Lung (tissue), 12 donors: ENCODE data around the gene BTN3A1. TPM values are rescaled to one million over a fixed set of nuclear protein-coding genes. Genes with fewer than 3 reads are reported as not detected.

Experiments used
- ATAC-seq: fragments of 200-7000 bp; cut with Tn5 transposase; one replicate; pipeline ENCODE4 v1.9.1; 2020; ENCODE audit warnings: moderate number of reproducible peaks; ENCODE audit not compliant: insufficient read depth, low FRiP score
- DNase-seq, 3 donors: peaks; one replicate each; pipeline ENCODE4 v3.0.0-alpha.2; 2013 to 2017
- H3K27ac ChIP-seq, 2 donors: one replicate each; pipeline ENCODE4 v1.5.1; 2013; ENCODE audit warnings: mild to moderate bottlenecking in 2 of 2, moderate library complexity in 2 of 2, control low read depth in 1 of 2, inconsistent platforms in 1 of 2, low read depth in 1 of 2, low read length in 1 of 2
- H3K27me3 ChIP-seq, 3 donors: one replicate each; pipeline ENCODE4 v1.5.1; 2013; ENCODE audit warnings: low read length in 2 of 3; ENCODE audit not compliant: control insufficient read depth in 3 of 3, insufficient read depth in 3 of 3
- H3K36me3 ChIP-seq, 4 donors: one replicate each; pipeline ENCODE4 v1.5.1; 2013; ENCODE audit warnings: low read length in 4 of 4, mild to moderate bottlenecking in 1 of 4, moderate library complexity in 1 of 4; ENCODE audit not compliant: control insufficient read depth in 4 of 4, insufficient read depth in 4 of 4
- H3K4me1 ChIP-seq, 5 donors: one replicate each; pipeline ENCODE4 v1.5.1; 2013; ENCODE audit warnings: low read length in 5 of 5, mild to moderate bottlenecking in 2 of 5, moderate library complexity in 1 of 5; ENCODE audit not compliant: control insufficient read depth in 5 of 5, insufficient read depth in 5 of 5
- H3K4me3 ChIP-seq: one replicate; pipeline ENCODE4 v1.5.1; 2013; ENCODE audit warnings: mild to moderate bottlenecking, control low read depth, moderate library complexity
- H3K9ac ChIP-seq, 2 donors: one replicate each; pipeline ENCODE4 v1.5.1; 2013; ENCODE audit warnings: low read length in 2 of 2, control low read depth in 1 of 2; ENCODE audit not compliant: insufficient read depth in 1 of 2
- H3K9me3 ChIP-seq, 4 donors: one replicate each; pipeline ENCODE4 v1.5.1; 2013; ENCODE audit warnings: low read length in 3 of 4, mild to moderate bottlenecking in 1 of 4, moderate library complexity in 1 of 4; ENCODE audit not compliant: control insufficient read depth in 4 of 4, insufficient read depth in 3 of 4
- CTCF ChIP-seq: IDR thresholded peaks from 2 replicates; pipeline ENCODE4 v1.5.1; 2012; ENCODE audit warnings: mild to moderate bottlenecking; ENCODE audit errors: control extremely low read depth, extremely low read depth
- WGBS, 2 donors: extraction: QIAGEN DNeasy Blood & Tissue Kit; methylation state at CpG; one replicate each; pipeline ENCODE4 v1.1.7; 2013; 5-methylcytosine and 5-hydroxymethylcytosine counted together
- polyA plus RNA-seq, 2 donors: library from polyadenylated mRNA; stranded (reverse); fragments of 200-250 nt; gene quantifications; one replicate each; pipeline ENCODE4 v1.2.1, GENCODE V29; 2013
- total RNA-seq, 2 donors: library from RNA; depleted of rRNA in 1 of 2; stranded (reverse); fragments of >200 nt in 1 of 2; gene quantifications; one replicate each; pipeline ENCODE4 v1.2.1, GENCODE V29; 2014 to 2021
- donor health status: control.
- donor health status: control.
- donor health status: Bipolar disorder and iron deficiency.
- donor health status: healthy.
- donor health status: DM: yes; HTN: yes; CAD: no.

BTN3A1 gene
- total and polyA plus RNA-seq, 4 donors: 14.4 to 60.1 (median 22.5) TPM

DNA sequence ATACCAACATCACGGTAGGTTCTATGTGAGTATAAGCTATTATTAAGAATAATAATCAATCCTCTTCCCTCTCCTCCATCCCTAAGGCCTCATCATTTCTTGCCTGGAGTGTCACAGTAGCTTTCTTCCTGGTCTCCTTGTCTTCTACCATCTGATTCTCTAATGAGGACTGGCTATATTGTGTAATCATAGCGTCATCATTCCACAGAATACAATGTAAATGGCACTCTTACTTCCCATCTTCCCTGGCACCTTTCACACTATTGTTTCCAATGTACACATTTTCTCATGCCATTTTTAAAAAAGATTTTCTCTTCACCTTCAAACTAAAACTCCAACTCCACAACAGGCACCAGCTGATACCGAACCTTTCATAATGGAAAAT lies 39.2 kb upstream of the BTN3A1 start:
- Histone ChIP-seq H3K27me3 (no peaks in the 10 kb centered on the region), H3K4me3 (no peak overlapping the region), H3K27ac (no peak overlapping the region), H3K9ac (no peak overlapping the region), H3K4me1 (peaks cover 0 to 15% (median 3%) of the 10 kb centered on the region in 5 donors), H3K9me3 (no peaks in the 10 kb centered on the region), H3K36me3 (no peaks in the 10 kb centered on the region)
- no peak for TF ChIP-seq CTCF
- no peak for DNase-seq
- ATAC-seq: no peak
- 79 to 87% methylated on average over 3 of the region's 3 CpGs for WGBS, 2 donors

DNA sequence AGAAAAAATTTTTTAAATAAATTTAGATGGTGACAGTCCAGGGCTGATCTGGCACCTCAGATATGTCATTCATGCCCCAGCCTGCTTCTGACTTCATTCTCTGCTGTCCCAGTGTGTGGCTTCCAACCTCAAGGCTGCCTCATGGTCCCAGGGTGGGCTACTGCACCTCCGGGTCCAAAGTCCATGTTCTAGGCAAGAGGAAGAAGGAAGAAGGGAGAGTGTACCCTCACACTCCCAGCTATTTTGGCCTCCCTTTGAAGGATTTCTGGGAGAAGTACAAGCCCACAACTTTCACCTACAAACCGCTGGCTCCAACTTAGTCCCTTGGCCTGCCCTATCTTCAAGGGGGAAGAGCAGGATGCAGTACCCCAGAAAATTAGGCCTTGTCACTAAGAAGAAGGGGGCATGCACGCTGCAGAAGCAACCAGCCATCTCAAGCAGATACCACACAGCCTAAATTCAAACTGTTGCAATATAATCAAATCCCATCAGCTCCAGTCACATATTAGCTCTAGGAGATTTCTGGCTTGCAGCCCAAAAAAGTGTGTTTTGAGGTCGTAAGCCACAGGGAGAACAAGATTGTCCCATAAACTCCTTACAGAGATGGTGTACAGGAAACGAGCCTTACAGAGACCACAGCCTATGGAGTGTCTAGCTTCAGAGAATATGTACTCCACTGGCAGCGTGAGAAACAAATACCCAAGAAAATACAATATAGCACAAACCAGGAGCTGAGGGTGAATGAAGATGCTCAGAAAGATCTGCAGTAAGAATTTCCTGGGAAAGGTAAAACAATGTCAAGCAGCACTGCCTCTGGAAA lies 38.0 kb upstream of the BTN3A1 start:
- 50 to 62% methylated on average over 6 of the region's 6 CpGs for WGBS, 2 donors
- no peak for TF ChIP-seq CTCF
- H3K4me3 ChIP-seq: no peak overlapping the region
- no peaks in the 10 kb centered on the region for H3K9me3 ChIP-seq
- DNase-seq (peak; percentile 13 to 69 (median 59)), ATAC-seq (no peak)
- H3K27ac ChIP-seq: peak overlapping the region; percentile 65 to 83
- no peaks in the 10 kb centered on the region for H3K27me3 ChIP-seq
- peaks cover 0 to 15% (median 4%) of the 10 kb centered on the region in 5 donors for H3K4me1 ChIP-seq
- H3K9ac ChIP-seq: peak overlapping the region; percentile 37 to 99
- H3K36me3 ChIP-seq: peaks cover 1 to 4% (median 1%) of the 10 kb centered on the region in 4 donors

GRCh38 chr6:26365633-26365995 lies 36.5 kb upstream of the BTN3A1 start:
- ATAC-seq: no peak
- H3K36me3 ChIP-seq: peaks cover 3 to 11% (median 8%) of the 10 kb centered on the region in 4 donors
- peak overlapping the region in 1 of 2 donors; percentile 100 for H3K9ac ChIP-seq
- 0% methylated on average over 1 of the region's 1 CpG for WGBS, 2 donors
- H3K9me3 ChIP-seq: no peaks in the 10 kb centered on the region
- H3K4me1 ChIP-seq: peaks cover 0 to 15% (median 6%) of the 10 kb centered on the region in 5 donors
- no peak for TF ChIP-seq CTCF
- DNase-seq: no peak
- H3K4me3 ChIP-seq: peak overlapping the region; percentile 45
- H3K27ac ChIP-seq: peak overlapping the region; percentile 88 to 89
- H3K27me3 ChIP-seq: no peaks in the 10 kb centered on the region
